ENCODE data around the gene PTPRJ. TPM values are rescaled to one million over a fixed set of nuclear protein-coding genes. Genes with fewer than 3 reads are reported as not detected.

Gene PTPRJ
- total and polyA plus RNA-seq, 9 of the 15 experiments (the other 6 are each of a cell fraction or from before 2014, with no cell fraction given), result 0.56 to 10.7 (median 4.8) TPM

DNA sequence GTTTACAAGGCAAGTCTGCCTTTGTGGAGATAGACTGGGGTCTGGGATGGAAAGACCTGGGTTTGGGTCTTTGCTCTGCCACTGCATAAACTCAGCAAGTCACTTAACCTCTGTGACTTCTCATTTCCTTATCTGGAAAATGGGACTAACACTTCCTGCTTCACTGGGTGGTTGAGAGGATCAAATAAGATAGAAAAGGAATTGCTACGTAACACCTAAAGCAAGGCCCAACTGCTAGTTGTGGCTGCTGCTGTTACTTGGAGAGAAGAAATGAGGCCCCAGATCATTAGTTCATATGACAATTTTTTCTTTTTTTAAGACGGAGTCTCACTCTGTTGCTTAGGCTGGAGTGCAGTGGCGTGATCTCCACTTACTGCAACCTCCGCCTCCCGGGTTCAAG is 5.9 kb downstream of the PTPRJ start (continued):
- TF ChIP-seq, protein P1, sequence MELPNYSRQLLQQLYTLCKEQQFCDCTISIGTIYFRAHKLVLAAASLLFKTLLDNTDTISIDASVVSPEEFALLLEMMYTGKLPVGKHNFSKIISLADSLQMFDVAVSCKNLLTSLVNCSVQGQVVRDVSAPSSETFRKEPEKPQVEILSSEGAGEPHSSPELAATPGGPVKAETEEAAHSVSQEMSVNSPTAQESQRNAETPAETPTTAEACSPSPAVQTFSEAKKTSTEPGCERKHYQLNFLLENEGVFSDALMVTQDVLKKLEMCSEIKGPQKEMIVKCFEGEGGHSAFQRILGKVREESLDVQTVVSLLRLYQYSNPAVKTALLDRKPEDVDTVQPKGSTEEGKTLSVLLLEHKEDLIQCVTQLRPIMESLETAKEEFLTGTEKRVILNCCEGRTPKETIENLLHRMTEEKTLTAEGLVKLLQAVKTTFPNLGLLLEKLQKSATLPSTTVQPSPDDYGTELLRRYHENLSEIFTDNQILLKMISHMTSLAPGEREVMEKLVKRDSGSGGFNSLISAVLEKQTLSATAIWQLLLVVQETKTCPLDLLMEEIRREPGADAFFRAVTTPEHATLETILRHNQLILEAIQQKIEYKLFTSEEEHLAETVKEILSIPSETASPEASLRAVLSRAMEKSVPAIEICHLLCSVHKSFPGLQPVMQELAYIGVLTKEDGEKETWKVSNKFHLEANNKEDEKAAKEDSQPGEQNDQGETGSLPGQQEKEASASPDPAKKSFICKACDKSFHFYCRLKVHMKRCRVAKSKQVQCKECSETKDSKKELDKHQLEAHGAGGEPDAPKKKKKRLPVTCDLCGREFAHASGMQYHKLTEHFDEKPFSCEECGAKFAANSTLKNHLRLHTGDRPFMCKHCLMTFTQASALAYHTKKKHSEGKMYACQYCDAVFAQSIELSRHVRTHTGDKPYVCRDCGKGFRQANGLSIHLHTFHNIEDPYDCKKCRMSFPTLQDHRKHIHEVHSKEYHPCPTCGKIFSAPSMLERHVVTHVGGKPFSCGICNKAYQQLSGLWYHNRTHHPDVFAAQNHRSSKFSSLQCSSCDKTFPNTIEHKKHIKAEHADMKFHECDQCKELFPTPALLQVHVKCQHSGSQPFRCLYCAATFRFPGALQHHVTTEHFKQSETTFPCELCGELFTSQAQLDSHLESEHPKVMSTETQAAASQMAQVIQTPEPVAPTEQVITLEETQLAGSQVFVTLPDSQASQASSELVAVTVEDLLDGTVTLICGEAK (IDR thresholded peaks at IDR 0.05), result 0 out of 2 replicates have a peak, but pooled peaks have one; percentile 18
- TF ChIP-seq, protein P1 (CRISPR knock-in tag; IDR thresholded peaks at IDR 0.05), result no peak
- TF ChIP-seq CHD2 (IDR thresholded peaks at IDR 0.05; ENCODE audit: low read depth, low read length) (no peak), SMAD4 (CRISPR knock-in tag; conservative IDR thresholded peaks at IDR 0.05) (0 out of 2 replicates have a peak, but pooled peaks have one; percentile 10), POLR2G (IDR thresholded peaks at IDR 0.05; ENCODE audit: low read depth, low read length) (no peak), RFX5 (IDR thresholded peaks at IDR 0.05; ENCODE audit: low read depth, low read length) (no peak), CBFA2T3 (IDR thresholded peaks at IDR 0.05) (peak; percentile 51), BACH1 (tag; IDR thresholded peaks at IDR 0.05) (no peak), RAD51 (IDR thresholded peaks at IDR 0.05; ENCODE audit: borderline replicate concordance, low read depth) (no peak)
- TF ChIP-seq, protein P2, sequence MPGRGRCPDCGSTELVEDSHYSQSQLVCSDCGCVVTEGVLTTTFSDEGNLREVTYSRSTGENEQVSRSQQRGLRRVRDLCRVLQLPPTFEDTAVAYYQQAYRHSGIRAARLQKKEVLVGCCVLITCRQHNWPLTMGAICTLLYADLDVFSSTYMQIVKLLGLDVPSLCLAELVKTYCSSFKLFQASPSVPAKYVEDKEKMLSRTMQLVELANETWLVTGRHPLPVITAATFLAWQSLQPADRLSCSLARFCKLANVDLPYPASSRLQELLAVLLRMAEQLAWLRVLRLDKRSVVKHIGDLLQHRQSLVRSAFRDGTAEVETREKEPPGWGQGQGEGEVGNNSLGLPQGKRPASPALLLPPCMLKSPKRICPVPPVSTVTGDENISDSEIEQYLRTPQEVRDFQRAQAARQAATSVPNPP (IDR thresholded peaks at IDR 0.05; ENCODE audit: borderline replicate concordance, insufficient read depth, insufficient read length), result no peak
- TF ChIP-seq, protein P3, sequence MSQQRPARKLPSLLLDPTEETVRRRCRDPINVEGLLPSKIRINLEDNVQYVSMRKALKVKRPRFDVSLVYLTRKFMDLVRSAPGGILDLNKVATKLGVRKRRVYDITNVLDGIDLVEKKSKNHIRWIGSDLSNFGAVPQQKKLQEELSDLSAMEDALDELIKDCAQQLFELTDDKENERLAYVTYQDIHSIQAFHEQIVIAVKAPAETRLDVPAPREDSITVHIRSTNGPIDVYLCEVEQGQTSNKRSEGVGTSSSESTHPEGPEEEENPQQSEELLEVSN (IDR thresholded peaks at IDR 0.05; ENCODE audit: borderline replicate concordance in 1 of 2, extremely low read depth in 1 of 2, insufficient read depth in 1 of 2, insufficient read length in 1 of 2, low read depth in 1 of 2, low read length in 1 of 2, poor library complexity in 1 of 2, severe bottlenecking in 1 of 2), result no peak
- TF ChIP-seq, protein P4, sequence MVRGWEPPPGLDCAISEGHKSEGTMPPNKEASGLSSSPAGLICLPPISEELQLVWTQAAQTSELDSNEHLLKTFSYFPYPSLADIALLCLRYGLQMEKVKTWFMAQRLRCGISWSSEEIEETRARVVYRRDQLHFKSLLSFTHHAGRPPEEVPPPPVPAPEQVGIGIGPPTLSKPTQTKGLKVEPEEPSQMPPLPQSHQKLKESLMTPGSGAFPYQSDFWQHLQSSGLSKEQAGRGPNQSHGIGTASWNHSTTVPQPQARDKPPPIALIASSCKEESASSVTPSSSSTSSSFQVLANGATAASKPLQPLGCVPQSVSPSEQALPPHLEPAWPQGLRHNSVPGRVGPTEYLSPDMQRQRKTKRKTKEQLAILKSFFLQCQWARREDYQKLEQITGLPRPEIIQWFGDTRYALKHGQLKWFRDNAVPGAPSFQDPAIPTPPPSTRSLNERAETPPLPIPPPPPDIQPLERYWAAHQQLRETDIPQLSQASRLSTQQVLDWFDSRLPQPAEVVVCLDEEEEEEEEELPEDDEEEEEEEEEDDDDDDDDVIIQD (CRISPR knock-in tag; IDR thresholded peaks at IDR 0.05), result no peak

All from K562 (cell line).